G401.6 (cell line): ENCODE measurements around the gene CCDC124.
"Not testable (repeated sequence)": the region's sequence is repeated elsewhere in the genome, so short reads cannot be mapped to it uniquely, and the experiment has no call there.

ENCODE experiments used
- FAIRE-seq: peaks from 2 replicates; lab custom pipeline; 2012; peaks lifted over from hg19 to GRCh38; lab: Jason Lieb, UNC

CCDC124 gene

DNA sequence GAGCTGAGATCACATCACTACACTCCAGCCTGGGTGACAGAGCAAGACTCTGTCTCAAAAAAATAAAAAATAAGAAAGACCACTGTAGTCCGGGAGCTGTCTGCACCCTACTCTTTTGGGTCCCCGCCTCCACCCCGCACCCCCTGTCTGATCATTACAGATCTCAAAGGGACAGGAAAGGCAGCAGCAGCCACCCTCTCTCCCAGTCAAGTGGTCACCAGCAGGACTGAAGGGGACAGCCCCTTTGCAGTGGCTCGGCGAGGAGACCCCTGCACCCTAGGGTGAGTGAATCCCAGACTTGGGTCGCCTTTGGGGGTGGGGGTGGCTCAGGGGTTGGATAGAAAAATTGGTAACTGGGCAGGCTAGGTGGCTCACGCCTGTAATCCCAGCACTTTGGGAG lies 21.6 kb downstream of the CCDC124 start:
- FAIRE-seq, result no peak

DNA sequence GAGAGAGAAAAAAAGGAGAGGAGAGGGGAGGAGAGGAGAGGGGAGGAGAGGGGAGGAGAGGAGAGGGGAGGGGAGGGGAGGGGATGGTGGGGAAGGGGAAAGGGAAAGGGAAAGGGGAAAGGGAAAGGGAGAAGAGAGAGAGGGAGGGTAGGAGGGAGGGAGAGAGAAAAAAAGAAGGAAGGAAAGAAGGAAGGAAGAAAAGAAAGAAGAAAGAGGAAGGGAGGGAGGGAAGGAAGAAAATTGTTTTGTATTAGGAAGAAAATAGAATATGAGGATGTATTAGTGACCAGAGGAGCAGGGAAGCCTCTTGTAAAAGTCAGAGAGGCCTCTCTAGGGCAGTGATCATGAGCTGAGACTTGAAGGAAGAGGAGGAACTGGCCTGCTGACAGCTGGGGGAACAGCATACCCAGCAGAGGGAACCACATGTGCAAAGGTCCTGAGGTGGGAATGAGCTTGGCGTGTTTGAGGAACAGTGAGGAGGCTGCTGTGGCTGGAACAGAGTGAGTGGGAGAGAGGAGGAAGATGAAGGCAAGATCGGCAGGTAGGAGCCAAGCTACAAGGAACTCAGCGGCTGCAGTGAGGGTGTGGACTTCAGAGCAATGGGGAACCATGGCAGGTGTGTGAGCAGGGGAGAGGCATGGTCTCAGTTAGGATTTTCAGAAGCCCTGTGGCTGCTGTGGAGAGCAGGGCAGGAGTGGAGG lies 24.5 kb downstream of the CCDC124 start:
- no peak for FAIRE-seq

DNA sequence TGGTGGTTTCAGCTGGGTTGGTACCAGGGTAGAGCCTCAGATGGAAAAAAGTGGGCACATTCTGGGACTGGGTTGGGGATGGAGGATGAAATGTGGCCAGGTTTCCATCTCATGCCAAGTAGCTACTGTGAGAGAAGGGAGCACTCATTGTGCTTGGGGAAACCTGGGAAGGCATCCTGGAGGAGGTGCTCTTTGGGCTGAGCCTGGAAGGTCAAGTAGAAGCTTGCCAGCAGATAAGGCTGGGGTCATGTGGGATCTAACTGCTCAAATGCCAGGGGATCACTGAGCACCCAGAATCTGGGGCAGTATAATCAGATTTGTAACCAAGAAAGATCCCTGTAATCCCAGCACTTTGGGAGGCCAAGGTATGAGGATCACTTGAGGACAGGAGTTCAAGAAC lies 25.1 kb downstream of the CCDC124 start:
- no peak for FAIRE-seq

DNA sequence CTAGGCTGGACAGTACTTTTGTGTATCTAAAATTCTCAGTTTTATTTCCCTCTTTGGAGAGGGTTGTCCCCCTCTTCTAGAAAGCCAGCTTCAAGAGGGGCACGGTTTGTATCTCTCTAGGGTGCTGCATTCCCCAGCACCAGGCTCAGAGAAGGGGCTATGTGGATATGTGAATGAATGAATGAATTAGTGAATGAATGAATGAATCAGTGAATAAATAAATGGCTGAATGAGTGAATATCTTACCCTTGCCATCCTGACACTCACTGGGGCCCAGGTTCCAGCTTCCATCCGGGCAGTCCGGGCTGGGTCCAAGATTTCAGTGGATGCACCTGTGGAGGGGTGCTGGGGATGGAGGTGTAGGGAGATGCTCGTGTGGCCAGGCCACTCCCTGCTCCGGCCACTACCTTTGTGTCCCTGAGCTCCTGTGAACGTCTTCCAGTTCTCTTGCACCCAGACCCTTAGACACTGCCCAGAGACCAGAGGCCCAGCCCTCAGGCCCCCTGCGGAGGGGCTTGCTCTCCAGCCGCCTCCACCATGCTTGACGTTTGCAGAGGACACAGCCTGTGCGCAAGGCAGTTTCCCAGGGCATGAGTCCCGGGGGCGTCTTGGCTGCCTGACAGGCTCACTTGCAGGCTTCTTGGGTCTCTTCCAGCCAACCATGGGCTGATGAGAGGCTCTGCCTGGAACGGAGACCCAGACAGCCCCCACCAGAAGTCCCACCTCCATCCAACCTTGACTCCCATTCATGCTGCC lies 31.3 kb downstream of the CCDC124 start:
- no peak for FAIRE-seq

DNA sequence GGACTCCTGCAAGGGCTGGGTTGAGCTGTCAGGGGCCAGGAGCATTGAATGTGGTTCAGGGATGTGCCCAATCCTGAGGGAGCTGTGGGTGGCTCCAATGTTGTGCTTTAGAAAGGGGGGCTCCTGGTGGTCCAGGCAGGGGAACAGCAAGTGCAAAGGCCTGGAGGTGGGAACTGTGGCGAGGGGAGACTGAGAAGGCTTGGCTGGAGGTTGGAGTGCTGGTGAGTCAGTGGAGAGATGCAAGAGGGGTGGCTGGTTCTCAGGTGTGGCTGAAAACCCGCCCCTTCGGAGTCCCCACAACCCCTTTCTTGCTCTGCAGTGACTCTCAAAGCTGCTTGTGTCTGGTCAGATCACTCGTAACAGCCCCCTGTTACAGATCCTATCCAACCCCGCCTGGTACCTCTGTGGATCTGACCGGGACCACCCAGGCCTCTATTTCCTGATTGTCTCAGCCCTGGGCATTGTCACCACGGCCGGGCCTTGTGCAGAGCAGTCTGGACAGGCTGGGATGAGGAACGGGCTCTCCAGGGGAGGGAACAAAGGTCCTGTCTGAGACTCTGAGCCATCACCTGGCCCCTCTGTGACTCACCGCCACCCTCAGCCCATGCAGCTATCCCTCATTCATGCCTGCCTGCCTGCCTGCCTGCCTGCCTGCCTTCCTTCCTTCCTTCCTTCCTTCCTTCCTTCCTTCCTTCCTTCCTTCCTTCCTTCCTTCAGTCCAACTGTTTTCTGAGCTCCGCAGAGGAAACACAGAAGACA lies 32.7 kb downstream of the CCDC124 start:
- no peak for FAIRE-seq

DNA sequence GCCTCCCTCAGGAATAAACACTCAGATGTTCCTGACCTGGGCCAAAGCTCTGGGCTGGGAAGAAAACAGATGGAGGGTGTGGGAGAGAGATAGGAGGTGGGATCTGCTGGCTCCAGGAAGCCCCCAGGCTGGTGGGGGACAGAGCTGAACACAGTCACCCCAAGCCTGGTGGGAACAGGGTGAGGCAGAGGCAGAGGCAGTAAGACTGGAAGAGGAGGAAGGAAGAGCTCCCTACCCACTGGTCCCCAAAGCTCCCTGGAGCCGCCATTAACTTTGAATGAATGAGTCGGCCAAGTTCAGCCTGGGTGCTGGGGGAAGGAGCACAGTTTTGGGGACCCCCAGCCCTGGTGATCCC lies 33.3 kb downstream of the CCDC124 start:
- FAIRE-seq, result no peak

DNA sequence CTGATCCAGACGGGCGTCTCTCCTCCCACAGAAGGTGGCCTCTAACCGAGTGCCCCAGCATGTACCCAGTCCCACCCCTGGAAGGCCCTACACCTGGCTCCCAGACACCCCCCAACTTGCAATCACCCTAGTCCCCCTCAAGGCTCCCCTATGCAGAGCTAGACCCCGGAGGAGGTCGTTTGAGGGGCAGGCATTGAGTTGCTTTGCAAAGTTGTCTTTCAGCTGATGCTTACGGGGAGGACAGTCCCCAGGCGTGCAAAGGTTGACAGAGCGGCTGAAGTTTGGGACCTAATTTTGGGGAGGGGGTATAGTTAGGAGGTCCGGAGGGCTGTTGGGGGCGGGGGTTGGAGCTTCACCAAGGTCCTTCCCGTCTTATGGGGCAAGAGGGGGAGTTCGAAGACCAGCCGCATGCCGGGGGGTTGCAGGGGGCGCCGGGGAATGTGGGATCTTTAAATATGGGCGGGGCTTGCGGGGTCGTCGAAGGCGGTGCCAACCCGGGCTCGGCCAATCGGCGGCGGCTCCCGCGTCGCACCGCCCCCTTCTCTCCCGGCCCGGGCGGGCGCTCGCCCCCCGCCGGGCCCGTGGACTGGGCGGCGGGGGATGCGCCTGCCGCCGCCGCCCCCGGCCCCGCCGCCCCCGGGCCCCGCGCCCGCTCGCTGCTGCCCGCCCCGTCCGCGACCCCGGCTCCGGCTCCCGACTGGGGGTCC lies 33.9 kb downstream of the CCDC124 start, which contains the start of gene KCNN1:
Gene KCNN1, plus strand, starts transcription at position 558 of the 707 bp plus-strand sequence. CDS start 6,782 bp downstream, outside the sequence.
- FAIRE-seq, result no peak

DNA sequence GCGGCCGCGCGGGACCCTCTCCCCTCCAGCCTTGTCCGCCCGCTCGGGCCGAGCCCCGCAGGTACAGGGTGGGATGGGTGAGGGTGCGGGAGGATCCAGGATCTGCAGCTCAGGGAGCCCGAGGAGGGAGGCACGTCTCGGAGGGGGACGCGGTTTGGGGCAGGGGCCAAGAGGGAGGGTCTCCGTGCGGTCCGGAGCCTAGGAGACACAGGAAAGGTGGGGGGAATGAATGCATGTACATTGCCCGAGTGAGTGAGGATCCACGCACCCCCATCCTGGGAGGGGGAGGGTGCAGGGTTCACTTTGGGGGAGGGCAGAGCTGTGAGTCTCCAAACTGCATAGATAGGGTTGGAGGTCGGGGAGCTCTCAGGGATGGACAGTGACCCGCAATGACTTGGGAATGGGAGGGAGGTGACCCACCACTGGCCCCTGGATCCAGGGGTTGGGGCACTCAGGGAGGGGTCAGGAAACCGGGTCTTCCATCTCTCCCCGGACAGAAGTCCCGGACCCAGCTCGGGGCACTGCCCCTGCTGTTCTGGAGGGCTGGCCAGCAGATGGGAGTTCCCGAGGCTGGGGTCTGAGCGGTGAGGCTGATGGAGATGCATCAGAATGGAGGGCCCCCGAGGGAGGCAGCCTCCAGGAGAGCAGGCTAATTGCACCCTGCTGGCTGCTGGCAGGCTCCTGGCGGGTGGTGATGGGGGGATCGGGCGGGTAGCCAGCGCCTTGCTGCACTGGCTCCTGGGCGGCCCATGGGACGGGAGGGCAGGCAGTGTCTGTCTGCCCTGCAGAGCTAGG lies 34.6 kb downstream of the CCDC124 start:
- FAIRE-seq, result no peak

DNA sequence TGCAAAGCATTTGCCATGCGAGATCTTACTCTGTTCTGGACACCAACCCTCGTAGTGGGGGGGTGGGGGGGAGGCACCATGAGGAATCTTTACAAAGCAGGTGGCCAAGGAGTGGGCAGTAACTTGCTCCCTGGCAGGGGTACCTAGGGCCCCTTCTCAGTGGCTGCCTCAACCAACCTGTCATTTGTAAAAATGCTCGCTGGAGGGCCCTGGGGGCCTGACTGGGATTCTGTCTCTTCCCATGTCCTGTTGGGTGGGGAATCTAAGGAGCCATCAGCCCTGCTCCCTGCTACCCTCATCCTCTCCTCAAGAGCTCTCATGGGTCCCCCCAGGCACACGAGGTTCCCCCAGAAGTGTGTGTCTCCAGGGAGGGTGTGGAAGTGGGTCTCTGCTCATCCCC lies 35.5 kb downstream of the CCDC124 start:
- FAIRE-seq, result no peak

DNA sequence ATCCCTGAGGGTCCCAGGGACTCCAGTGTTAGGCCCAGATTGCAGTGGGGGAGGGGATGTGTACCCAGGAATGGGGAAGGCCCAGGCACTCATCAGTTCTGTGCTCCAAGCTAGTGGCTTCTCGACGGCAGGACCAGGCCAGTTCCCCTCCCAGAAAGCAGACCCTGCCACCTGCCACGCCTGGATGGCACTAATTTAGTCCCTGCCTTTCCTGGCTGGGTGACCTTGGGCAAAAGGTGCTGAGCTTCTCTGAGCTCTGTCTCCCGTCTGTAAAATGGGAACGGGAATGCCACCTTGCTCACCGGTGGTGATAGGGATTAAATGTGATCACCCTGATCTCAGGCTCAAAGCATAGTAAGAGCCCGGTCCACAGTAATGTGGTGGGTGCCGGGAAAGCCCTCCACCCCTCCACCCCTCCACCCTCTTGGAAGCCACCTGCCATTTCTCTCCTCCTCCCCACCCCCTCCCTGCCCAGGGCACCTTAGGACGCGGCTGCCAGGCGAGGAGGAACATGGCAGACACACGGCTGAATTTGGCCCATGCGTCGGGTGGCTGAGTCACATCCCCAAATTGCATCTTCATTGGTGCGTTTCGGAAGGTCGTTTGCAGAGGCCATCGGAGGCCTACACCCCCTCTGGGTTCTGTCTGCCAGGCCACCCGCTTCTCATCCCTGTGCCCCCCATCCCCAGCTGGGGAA lies 36.4 kb downstream of the CCDC124 start:
- FAIRE-seq, result no peak

DNA sequence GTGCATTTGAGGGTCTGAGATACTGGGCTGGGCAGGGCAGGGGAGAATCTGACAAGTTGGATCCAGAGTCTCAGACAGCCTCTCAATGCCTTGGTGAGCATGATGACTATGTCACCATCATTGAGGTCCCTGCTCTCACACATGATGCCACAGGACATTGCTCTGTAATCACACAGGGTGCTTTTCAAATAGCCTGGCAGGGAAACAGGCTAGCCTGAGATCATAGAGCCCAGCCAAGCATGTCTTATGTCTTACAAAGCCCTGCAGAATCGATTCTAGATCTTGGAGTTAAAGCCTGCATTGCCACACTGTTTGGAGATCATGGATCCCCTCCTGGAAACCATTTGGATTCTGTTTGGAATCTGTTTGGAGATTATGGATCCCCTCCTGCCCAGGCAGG lies 39.4 kb downstream of the CCDC124 start:
- FAIRE-seq, result no peak

DNA sequence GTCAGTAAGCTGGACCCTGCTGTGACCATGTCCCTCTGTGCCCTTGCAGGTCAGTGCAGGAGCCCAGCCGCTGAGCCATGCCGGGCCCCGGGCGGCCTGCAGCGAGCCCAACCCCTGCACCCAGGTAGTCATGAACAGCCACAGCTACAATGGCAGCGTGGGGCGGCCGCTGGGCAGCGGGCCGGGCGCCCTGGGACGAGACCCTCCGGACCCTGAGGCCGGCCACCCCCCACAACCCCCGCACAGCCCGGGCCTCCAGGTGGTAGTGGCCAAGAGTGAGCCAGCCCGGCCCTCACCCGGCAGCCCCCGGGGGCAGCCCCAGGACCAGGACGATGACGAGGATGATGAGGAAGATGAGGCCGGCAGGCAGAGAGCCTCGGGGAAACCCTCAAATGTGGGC lies 40.9 kb downstream of the CCDC124 start:
- no peak for FAIRE-seq

DNA sequence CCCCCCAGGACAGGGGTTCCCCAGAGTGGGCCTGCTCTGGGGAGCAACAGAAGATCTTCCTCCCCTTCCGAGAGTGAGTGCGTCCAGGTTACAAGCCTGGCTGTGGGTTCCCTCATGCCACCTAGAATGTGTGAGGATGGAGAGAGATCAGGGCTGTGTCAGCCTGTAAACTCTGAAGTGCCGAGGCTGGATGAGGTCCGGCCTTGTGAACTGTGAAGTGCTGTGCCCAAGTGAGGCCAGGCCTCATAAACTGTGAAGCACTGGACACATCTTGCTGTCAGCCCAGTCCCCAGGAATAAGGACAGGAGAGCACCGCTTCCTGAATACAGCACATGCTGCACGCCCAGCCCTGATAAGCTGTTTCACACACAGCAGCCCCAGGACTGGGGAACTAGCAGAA lies 41.7 kb downstream of the CCDC124 start:
- FAIRE-seq, result no peak

DNA sequence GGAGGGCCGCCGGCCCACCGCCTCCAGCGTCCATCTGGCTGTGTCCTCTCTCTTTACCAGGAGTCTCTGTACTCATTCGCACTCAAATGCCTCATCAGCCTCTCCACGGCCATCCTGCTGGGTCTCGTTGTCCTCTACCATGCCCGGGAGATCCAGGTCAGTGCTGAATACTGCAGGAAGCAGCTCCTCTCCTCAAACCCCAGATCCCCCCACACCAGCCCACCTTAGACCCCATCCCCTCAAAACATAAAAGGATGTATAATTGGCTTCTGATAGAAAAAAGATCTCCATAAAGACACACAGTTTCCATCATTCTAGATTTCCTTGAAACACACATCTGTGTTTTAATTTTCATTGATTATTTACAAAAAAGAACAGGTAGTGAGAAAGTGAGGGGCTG lies 42.2 kb downstream of the CCDC124 start:
- FAIRE-seq, result no peak

DNA sequence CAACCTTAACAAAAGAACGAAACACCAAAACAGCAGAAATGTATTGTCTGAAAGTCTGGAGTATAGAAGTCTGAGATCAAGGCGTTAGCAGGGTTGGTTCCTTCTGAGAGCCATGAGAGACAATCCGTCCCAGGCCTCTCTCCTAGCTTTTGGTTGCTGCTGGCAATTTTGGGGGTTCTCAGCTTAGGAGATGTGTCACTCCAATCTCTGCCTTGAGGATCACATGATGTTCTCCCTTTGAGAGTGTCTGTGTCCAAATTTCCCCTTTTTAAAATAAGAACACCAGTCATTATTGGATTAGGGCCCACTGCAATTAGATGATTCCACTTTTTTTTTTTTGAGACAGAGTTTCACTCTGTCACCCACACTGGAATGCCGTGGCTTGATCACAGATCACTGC lies 44.2 kb downstream of the CCDC124 start:
- no peak for FAIRE-seq

DNA sequence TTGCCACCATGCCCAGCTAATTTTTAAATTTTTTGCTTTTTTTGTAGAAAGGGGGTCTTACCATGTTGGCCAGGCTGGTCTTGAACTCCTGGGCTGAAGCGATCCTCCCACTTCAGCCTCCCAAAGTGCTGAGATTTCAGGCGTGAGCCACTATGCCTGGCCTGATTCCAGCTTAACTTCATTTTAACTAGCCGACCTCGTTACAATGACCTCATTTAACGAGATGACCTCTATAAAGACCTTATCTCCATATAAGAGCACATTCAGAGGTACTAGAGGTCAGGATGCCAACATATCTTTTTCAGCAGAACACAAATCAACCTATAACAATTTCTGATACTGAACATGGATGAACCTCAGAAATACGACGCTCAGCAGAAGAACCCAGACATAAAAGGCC lies 44.7 kb downstream of the CCDC124 start:
- no peak for FAIRE-seq

DNA sequence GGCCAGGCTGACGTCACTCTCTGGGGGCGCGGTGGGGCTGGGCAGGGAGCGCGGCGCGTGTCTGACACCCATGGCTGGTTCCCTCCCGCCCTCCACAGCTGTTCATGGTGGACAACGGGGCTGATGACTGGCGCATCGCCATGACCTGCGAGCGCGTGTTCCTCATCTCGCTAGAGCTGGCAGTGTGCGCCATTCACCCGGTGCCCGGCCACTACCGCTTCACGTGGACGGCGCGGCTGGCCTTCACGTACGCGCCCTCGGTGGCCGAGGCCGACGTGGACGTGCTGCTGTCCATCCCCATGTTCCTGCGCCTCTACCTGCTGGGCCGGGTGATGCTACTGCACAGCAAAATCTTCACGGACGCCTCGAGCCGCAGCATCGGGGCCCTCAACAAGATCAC lies 48.8 kb downstream of the CCDC124 start:
- no peak for FAIRE-seq

DNA sequence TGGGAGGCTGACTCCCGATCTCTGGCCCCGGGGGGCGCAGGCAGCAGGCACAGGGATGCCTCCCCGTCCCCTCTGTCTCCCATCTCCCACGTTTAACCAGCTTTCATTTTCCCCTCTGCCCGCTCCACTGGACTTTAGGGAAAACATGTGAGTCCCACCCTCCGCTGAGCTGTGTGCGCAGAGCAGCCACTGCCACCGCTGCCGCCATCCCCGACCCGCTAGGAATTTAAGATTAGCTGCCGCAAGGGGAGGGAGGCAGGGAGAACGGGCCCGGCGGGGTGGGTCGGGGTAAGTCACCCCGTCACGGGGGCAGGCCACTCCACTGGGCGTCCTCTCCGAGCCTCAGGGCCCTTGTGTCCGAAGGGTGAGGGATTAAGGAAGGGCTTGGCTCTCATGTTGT lies 49.6 kb downstream of the CCDC124 start:
- FAIRE-seq, result no peak

DNA sequence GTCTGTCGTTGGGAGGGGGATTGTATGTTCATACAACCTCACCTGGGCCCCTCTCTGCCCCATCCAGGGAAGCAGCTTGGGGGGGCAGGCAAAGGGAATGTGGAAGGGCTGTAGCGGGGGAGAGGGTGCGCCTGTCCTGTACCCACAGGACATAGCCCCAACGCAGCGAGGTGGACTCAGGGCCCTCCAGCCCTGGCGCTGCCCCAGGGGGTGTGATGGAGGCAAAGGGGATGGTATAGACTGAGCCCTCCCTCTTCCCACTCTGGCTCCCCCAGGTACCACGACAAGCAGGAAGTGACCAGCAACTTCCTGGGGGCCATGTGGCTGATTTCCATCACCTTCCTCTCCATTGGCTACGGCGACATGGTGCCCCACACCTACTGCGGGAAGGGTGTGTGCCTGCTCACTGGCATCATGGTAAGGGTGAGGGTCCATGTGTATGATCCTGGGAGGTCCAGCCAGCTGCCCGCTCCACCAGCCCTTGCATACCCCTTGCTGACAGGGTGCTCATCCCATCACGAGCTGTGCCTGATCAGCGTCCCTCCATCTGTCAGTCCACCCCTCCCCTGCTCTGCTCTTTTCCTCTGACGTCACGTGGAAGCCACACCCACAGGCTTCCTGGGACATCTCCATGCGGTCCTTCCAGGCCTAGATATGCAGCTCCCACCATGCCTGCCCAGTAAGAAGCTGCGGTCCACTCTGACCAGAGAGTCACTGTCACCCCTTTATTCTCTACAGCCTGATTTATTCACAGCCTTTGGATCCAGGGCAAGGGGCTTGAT lies 52.4 kb downstream of the CCDC124 start:
- FAIRE-seq, result no peak

DNA sequence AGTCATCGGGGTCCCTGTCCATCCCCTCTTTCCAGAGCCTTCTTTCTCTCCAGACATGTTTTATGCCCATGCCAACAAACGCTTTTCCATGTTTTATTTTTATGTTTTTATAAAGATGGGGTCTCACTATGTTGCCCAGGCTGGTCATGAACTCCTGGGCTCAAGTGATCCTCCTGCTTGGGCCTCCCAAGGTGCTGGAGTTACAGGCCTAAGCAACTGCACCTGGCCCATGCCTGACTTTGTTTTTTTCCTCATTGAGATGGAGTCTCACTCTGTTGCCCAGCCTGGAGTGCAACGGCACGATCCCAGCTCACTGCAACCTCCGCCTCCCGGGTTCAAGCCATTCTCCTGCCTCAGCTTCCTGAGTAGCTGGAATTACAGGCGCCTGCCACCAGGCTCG lies 53.8 kb downstream of the CCDC124 start:
- FAIRE-seq, result not testable (repeated sequence)
